ENCODE measurements around the gene HEMK1. TPM values are rescaled to one million over a fixed set of nuclear protein-coding genes. Genes with fewer than 3 reads are reported as not detected.

The HEMK1 gene
- total RNA-seq, 1 experiment from 2014 or later = 12.5 TPM

DNA sequence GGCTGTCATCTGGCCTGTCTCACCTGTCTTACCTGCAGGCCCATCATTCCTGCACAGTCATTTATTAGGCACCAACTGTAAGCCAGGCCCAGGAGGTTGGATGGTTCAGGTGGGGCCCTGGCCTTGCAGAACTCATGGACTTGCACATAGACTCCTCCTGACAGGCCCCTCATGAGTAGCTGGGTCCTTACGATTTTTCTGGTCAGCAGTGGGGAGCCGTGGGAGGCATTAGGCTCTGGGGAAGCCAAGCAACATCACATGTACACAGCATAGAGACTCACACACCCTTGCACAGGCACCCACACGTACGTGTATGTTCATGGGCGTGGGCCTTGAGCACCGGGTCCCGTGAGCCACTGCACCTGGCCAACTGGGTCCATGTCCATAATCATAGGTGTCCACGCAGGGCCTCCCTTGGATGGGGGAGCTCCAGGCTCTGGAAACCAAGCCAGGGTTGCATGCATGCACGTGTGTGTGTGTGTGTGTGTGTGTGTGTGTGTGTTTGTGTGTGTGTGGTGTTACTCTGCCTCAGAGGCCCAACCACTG is 21.9 kb downstream of the HEMK1 start:
- H3K56ac ChIP-seq (ENCODE audit: insufficient read length, low read depth, low read length) = no peak overlapping the region
- no peak overlapping the region for H3K4ac ChIP-seq (ENCODE audit: low read depth, low read length)
- no peaks in the 10 kb centered on the region for H3K79me1 ChIP-seq (ENCODE audit: insufficient read depth, low read depth, low read length, poor library complexity, severe bottlenecking)
- H4K91ac ChIP-seq (ENCODE audit: insufficient read length, low read depth, low read length) = no peak overlapping the region
- H2AFZ ChIP-seq (ENCODE audit: low read length) = no peak overlapping the region
- no peak overlapping the region for H2AK5ac ChIP-seq (ENCODE audit: insufficient read length, low read length)
- Mint-ChIP-seq H3K27ac (no peak overlapping the region), H3K9me3 (no peaks in the 10 kb centered on the region), H3K4me1 (peaks cover 0 to 3% of the 10 kb centered on the region in 2 experiments; a peak in 1 of 4 replicates), H3K27me3 (ENCODE audit: low read depth) (peaks cover 26% of the 10 kb centered on the region), H3K4me3 (no peak overlapping the region), H3K36me3 (ENCODE audit: insufficient read depth in 1 of 3, low read depth in 3 of 3) (no peaks in the 10 kb centered on the region)
- no peaks in the 10 kb centered on the region for H3K79me2 ChIP-seq (ENCODE audit: insufficient read depth, low read length)
- TF ChIP-seq, protein P1, sequence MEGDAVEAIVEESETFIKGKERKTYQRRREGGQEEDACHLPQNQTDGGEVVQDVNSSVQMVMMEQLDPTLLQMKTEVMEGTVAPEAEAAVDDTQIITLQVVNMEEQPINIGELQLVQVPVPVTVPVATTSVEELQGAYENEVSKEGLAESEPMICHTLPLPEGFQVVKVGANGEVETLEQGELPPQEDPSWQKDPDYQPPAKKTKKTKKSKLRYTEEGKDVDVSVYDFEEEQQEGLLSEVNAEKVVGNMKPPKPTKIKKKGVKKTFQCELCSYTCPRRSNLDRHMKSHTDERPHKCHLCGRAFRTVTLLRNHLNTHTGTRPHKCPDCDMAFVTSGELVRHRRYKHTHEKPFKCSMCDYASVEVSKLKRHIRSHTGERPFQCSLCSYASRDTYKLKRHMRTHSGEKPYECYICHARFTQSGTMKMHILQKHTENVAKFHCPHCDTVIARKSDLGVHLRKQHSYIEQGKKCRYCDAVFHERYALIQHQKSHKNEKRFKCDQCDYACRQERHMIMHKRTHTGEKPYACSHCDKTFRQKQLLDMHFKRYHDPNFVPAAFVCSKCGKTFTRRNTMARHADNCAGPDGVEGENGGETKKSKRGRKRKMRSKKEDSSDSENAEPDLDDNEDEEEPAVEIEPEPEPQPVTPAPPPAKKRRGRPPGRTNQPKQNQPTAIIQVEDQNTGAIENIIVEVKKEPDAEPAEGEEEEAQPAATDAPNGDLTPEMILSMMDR (conservative IDR thresholded peaks at IDR 0.05) = no peak
- no peak for DNase-seq
- H3K9ac ChIP-seq (ENCODE audit: extremely low read depth, insufficient read length, low read length) = no peak overlapping the region
- H4K20me1 ChIP-seq (ENCODE audit: control insufficient read depth, insufficient read depth, insufficient read length) = no peaks in the 10 kb centered on the region
- no peak overlapping the region for H2BK5ac ChIP-seq (ENCODE audit: insufficient read length, low read length)
- no peaks in the 10 kb centered on the region for H3K4me1 ChIP-seq (ENCODE audit: insufficient read depth, low read length)
- no peaks in the 10 kb centered on the region for H3K9me3 ChIP-seq (ENCODE audit: control insufficient read depth, low read depth, low read length)
- no peak overlapping the region for H3K4me2 ChIP-seq (ENCODE audit: insufficient read depth, insufficient read length, low read length)
- no peak overlapping the region; the same call in 1 of the 2 replicates for H3K14ac ChIP-seq (ENCODE audit: insufficient read depth, low read length)
- H3K18ac ChIP-seq (ENCODE audit: insufficient read length, low read depth, low read length) = no peak overlapping the region
- no peak overlapping the region for H3T11ph ChIP-seq (ENCODE audit: low read length)
- H2BK15ac ChIP-seq (ENCODE audit: low read depth, low read length) = no peak overlapping the region
- no CpG with 5 or more reads among the region's 9 CpGs for WGBS (ENCODE audit: extremely low coverage, insufficient read length, low lambda C conversion rate)
- no peak overlapping the region for H3K23ac ChIP-seq (ENCODE audit: insufficient read length, low read depth, low read length)
- no peaks in the 10 kb centered on the region for H3K27me3 ChIP-seq (ENCODE audit: insufficient read depth, low read length)
- no peak overlapping the region for H2BK20ac ChIP-seq (ENCODE audit: low read depth, low read length, poor library complexity, severe bottlenecking)
- no peak overlapping the region for H2BK12ac ChIP-seq (ENCODE audit: insufficient read length, low read depth, low read length)
- no peak overlapping the region for H4K8ac ChIP-seq (replicated peaks; ENCODE audit: insufficient read length, low read depth, low read length)
- no peaks in the 10 kb centered on the region for H3K23me2 ChIP-seq (ENCODE audit: insufficient read length, low read depth, low read length, poor library complexity, severe bottlenecking)
- H4K5ac ChIP-seq (ENCODE audit: insufficient read length, low read depth, low read length) = no peak overlapping the region
- H3K27ac ChIP-seq (ENCODE audit: insufficient read length, low read depth, low read length) = no peak overlapping the region
- no peak overlapping the region for H2BK120ac ChIP-seq (ENCODE audit: low read depth, low read length, poor library complexity, severe bottlenecking)

Data from H9 (cell line).